Uterus (tissue), 4 donors: ENCODE measurements around the gene ABCC3. TPM values are rescaled to one million over a fixed set of nuclear protein-coding genes. Genes with fewer than 3 reads are reported as not detected.

Experiments
- DNase-seq, 2 donors: peaks; one replicate each; pipeline ENCODE4 v3.0.0-alpha.2; 2019 to 2020
- H3K27ac ChIP-seq, 2 donors: fragments of 200-600 bp; sonication (generic); 1 replicate in 1 of 2; 2 replicates in 1 of 2; pipeline ENCODE4 v1.5.1; 2016 to 2018
- H3K27me3 ChIP-seq, 2 donors: fragments of 200-600 bp; sonication (generic); one replicate each; pipeline ENCODE4 v1.5.1; 2018 to 2019; ENCODE audit warnings: control low read depth in 1 of 2
- H3K36me3 ChIP-seq, 2 donors: fragments of 200-600 bp; sonication (generic); one replicate each; pipeline ENCODE4 v1.5.1; 2019; ENCODE audit warnings: control low read depth in 1 of 2
- H3K4me1 ChIP-seq, 2 donors: fragments of 200-600 bp; sonication (generic); one replicate each; pipeline ENCODE4 v1.5.1; 2018 to 2019; ENCODE audit warnings: control low read depth in 1 of 2
- H3K4me3 ChIP-seq, 2 donors: fragments of 200-600 bp; sonication (generic); 1 replicate in 1 of 2; 2 replicates in 1 of 2; pipeline ENCODE4 v1.5.1; 2018 to 2019; ENCODE audit warnings: mild to moderate bottlenecking in 1 of 2
- H3K9me3 ChIP-seq, 2 donors: fragments of 200-600 bp; sonication (generic); one replicate each; pipeline ENCODE4 v1.5.1; 2019; ENCODE audit warnings: control low read depth in 1 of 2
- POLR2A ChIP-seq, 2 donors: fragments of 450-650 bp; IDR thresholded peaks; one replicate each; pipeline ENCODE4 v1.6.1; 2016; ENCODE audit warnings: antibody characterized with exemption in 2 of 2, mild to moderate bottlenecking in 1 of 2, moderate library complexity in 1 of 2
- intact Hi-C: fragments of 100-400 bp; cut with DNase I; formaldehyde crosslinking; loops from one replicate; pipeline ENCODE4 v1.15.1; 2023; ENCODE audit warnings: low total_unique reads
- total RNA-seq, 4 donors: library from RNA; depleted of rRNA in 3 of 4; stranded (reverse); fragments of >200 nt in 3 of 4; gene quantifications; one replicate each; pipeline versions ENCODE4 v1.1.0 to v1.2.4, GENCODE V29; 2014 to 2023
- TF ChIP-seq, protein P1 (sequence below), 4 experiments: fragments of 200-600 bp in 2 of 4; fragments of 450-650 bp in 2 of 4; sonication (generic) in 2 of 4; IDR thresholded peaks; one replicate each; pipeline ENCODE4 v1.5.1; 2016 to 2019; ENCODE audit warnings: antibody characterized with exemption in 4 of 4, mild to moderate bottlenecking in 2 of 4, moderate library complexity in 1 of 4
- donor health status: DM: yes; HTN: yes; CAD: no.

ABCC3 gene
- total RNA-seq, 4 donors from 2014 or later, result 1.2 to 4.5 (median 2.6) TPM

- intact Hi-C loops, result no loop called here
- no peak overlapping the region for H3K27ac ChIP-seq
- no peaks in the 10 kb centered on the region for H3K9me3 ChIP-seq
- no peak for TF ChIP-seq POLR2A (IDR thresholded peaks at IDR 0.05)
- TF ChIP-seq, protein P1, sequence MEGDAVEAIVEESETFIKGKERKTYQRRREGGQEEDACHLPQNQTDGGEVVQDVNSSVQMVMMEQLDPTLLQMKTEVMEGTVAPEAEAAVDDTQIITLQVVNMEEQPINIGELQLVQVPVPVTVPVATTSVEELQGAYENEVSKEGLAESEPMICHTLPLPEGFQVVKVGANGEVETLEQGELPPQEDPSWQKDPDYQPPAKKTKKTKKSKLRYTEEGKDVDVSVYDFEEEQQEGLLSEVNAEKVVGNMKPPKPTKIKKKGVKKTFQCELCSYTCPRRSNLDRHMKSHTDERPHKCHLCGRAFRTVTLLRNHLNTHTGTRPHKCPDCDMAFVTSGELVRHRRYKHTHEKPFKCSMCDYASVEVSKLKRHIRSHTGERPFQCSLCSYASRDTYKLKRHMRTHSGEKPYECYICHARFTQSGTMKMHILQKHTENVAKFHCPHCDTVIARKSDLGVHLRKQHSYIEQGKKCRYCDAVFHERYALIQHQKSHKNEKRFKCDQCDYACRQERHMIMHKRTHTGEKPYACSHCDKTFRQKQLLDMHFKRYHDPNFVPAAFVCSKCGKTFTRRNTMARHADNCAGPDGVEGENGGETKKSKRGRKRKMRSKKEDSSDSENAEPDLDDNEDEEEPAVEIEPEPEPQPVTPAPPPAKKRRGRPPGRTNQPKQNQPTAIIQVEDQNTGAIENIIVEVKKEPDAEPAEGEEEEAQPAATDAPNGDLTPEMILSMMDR (IDR thresholded peaks at IDR 0.05), result no peak
- H3K4me3 ChIP-seq, result no peak overlapping the region
- H3K27me3 ChIP-seq, result no peaks in the 10 kb centered on the region
- DNase-seq, result no peak
- peaks cover 0 to 14% of the 10 kb centered on the region in 2 donors for H3K4me1 ChIP-seq
- H3K36me3 ChIP-seq, result no peaks in the 10 kb centered on the region
Observed at GRCh38 chr17:50608700-50609379, 25.8 kb upstream of the ABCC3 start.

- no peak for DNase-seq
- Histone ChIP-seq H3K4me1 (peaks cover 0 to 9% of the 10 kb centered on the region in 2 donors), H3K9me3 (no peaks in the 10 kb centered on the region), H3K4me3 (no peak overlapping the region), H3K27ac (no peak overlapping the region), H3K36me3 (no peaks in the 10 kb centered on the region), H3K27me3 (no peaks in the 10 kb centered on the region)
- TF ChIP-seq POLR2A (IDR thresholded peaks at IDR 0.05), result no peak
- TF ChIP-seq, protein P1 (IDR thresholded peaks at IDR 0.05), result no peak
- intact Hi-C loops, result no loop called here
Observed at GRCh38 chr17:50609380-50610074, 25.2 kb upstream of the ABCC3 start.

GRCh38 chr17:50611634-50612033, 23.0 kb upstream of the ABCC3 start:
- H3K36me3 ChIP-seq, result no peaks in the 10 kb centered on the region
- DNase-seq, result no peak
- H3K27me3 ChIP-seq, result no peaks in the 10 kb centered on the region
- no peak overlapping the region for H3K27ac ChIP-seq
- no peak overlapping the region for H3K4me3 ChIP-seq
- no peaks in the 10 kb centered on the region for H3K9me3 ChIP-seq
- no peak for TF ChIP-seq POLR2A (IDR thresholded peaks at IDR 0.05)
- TF ChIP-seq, protein P1 (IDR thresholded peaks at IDR 0.05), result no peak
- intact Hi-C loops, result no loop called here
- no peaks in the 10 kb centered on the region for H3K4me1 ChIP-seq

DNA sequence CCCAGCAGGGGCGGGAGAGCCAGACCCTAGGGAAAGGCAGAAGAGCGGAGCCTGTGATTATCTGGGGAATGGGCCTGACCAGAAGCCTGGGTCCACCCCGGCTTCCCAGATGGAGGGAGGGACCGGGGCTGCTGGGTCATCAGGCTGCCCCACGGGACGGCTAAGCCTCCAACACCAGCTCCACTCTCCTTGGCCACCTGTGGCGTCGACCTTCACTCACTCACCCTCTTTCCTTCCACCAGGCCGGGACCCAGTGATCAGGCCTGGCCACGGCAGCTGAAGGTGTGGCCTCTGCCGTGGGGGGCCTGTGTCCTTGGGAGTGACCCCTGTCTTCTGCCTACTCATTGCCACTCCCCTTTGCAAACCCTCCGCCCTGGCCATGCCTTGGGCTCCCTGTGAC, 22.4 kb upstream of the ABCC3 start:
- Histone ChIP-seq H3K36me3 (no peaks in the 10 kb centered on the region), H3K27ac (no peak overlapping the region), H3K27me3 (no peaks in the 10 kb centered on the region), H3K9me3 (no peaks in the 10 kb centered on the region), H3K4me1 (no peaks in the 10 kb centered on the region), H3K4me3 (no peak overlapping the region)
- intact Hi-C loops, result no loop called here
- TF ChIP-seq POLR2A (IDR thresholded peaks at IDR 0.05), result no peak
- TF ChIP-seq, protein P1 (IDR thresholded peaks at IDR 0.05), result no peak
- no peak for DNase-seq
